ENCODE data around the gene CENPQ.

Gene CENPQ

DNA sequence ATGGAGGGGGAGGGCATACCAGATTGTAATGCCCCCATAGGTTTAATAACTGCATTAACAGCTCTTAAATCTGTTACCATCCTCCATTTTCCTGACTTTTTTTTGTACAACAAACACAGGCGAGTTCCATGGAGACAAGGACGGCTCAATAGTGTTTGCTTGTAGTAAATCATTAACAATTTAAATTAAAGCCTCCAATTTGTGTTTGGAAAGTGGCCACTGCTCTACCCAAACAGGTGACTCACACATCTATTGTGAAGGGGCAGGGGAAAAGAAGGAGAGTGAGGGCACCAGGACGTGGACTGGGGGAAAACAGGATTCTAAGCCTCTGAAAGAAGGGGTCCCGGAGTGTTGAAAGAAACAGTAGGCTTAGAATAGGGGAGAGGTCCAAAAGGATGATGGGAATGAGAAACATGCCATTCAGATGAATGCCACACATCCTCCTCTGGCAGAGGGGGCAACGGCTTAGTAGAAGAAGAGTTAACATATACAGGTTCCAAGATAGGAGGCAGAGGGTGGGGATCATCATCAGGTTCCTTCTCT, 43.5 kb downstream of the CENPQ start:
- DNase-seq = no peak

DNA sequence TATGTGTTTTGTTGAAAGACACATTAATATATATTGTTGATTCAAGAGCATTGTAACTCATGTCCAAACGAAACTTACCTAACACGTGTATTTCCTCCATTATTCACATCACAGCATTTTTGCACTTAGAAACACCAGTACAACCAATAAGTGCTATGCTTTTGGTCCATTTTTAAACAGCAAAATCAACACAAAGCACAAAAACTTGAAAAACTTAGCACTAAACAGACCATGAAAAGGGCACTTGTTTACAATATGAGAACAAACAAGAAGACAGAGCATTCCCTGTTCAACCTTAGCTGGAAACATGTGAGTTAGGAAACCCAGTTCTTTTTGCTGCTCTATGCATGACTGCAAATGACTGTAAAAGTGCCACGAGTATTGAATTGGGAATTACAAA, 46.2 kb downstream of the CENPQ start:
- no peak for DNase-seq

DNA sequence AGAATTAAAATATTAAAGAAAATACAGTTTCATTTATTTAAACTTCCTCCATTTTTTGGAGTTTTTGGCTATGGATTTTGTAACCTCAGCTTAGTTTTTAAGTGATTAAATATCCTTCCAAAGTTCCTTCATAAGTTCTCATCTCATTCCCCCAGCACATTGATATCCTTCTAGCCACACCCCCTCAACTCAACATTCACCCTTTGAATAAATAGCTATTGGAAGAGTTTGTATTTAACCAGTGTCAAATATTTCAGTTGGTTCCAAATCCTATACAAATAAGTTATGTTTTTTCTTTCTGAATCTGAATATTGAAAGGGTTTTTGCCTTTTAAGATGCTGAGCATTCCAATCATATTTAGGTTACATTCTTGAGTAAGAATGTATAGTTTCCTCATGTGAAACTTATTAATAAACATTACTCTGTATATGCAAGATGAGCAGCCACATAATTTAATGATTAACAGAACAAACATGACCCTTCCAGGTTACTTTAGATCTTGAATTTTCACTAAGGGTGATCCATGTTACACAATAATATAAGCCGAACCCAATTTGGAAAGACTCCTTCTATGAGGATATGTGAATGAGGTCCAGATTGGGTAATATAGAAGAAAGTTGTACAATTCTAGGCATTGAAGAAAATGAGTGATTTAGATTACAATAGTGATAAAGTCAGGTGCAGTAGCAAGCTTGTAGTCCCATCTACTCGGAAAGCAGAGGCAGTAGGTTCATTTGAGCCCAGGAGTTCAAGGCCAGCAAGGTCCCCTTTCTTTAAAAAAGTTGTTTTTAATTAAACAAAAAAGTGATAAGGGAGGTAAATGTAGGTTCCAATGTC, 50.2 kb downstream of the CENPQ start:
- DNase-seq = no peak

DNA sequence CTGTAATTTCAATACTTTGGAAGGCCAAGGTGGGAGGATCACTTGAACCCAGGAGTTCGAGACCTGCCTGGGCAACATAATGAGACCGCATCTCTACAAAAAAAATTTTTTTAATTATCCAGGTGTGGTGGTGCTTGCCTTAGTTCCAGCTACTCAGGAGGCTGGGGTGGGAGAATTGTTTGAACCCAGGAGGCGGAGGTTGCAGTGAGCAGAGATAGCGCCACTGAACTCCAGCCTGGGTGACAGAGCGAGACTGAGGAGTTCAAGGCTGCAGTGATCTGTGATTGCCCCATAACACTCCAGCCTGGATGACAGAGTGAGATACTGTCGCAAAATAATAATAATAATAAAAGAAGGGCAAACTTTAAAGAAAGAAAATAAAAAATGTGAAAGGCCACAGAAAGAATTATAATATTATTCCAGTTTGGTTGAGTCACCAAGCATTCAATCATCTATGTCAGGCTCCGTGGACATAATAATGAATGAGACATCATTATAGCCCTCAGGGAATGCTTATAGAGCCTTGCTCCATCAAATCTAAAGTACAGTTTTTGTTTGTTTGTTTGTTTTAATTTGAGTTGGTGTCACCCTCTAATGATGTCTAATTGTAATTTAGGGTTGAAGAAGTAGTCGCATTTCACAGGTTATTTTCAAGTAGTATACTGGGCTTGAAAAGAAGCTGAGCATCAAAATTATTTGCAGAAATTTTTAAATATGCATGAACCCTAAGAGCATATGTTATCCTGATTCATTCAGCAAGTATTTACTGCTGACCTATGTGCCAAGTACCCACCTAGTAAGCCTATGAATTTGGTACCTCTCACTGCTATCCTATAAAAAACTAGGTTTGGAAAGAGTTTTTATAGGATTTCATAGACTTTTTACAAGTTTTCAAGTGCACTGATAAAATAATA, 51.7 kb downstream of the CENPQ start:
- no peak for DNase-seq

DNA sequence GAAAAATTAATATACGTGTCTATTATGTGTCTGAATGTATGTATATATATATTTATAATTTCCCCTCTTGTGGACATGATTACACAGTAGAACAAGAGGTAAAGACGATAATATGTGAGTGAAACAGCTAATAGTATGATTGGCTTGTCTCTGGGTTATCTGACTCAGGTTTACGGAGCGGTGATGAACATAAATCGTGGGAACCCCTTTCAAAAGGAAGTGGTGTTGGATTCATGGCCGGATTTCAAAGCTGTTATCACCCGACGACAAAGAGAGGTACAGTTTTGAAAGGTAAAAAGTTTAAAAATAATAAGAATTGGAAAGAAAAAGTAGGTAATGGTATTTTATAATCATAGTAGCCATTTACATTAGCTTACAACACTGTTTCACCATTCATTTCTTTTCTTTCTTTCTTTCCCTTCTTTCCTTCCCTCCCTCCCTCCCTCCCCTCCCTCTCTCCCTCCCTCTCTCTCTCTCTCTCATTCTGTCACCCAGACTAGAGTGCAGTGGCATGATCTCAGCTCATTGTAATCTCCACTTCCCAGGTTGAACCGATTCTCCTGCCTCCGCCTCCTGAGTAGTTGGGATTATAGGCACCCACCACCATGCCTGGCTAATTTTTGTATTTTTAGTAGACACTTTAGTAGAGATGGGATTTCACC, 52.4 kb downstream of the CENPQ start:
- no peak for DNase-seq

DNA sequence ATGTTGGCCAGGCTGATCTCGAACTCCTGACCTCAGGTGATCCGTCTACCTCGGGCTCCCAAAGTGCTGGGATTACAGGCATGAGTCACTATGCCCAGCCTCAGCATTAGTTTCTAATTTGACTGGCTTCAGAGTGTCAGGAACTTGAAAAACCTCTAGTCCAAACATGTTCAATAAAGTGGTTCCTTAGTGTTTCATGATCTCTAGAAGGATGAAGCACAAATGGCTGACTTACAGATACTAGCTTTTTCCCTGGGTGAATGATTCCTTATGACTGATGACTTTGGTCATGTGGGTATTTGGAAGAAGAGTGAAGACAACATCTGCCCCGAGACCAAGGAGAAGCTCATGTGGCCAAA, 53.0 kb downstream of the CENPQ start:
- no peak for DNase-seq

DNA sequence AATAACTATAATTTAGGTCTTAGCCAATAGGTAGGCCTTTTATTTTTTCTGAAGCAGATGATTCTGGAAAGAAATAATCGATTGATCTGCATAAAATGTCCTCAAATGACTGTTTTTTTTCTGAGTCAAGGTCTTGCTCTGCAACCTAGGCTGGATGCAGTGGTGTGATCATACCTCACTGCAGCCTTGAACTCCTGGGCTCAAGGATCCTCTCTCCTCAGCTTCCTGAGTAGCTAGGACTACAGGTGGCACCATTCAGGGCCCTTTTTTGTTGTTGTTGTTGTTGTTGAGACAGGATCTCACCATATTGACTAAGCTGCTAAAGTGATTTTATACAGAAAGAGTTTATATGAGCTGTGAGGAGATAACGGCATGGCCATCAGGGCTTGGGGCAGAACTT, 54.7 kb downstream of the CENPQ start:
- no peak for DNase-seq

DNA sequence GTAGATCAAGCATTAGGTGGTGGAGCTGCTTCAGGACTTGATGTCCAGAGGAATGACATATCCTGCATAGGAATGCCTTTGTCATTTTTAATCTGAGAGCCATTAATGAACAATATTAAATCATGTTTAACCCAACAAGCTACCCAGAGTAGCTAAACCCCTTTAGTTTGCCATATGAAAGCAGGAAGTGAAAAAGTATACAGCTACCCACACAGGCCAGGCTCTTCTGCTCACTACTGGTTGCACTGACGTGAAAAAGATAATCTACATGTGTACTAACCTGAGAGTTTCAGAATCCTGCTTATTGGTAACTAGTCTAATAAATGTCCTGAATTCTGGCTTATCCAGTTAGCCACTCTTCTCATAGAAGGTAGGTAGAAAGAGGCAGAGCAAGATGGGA, 56.5 kb downstream of the CENPQ start:
- DNase-seq = no peak

DNA sequence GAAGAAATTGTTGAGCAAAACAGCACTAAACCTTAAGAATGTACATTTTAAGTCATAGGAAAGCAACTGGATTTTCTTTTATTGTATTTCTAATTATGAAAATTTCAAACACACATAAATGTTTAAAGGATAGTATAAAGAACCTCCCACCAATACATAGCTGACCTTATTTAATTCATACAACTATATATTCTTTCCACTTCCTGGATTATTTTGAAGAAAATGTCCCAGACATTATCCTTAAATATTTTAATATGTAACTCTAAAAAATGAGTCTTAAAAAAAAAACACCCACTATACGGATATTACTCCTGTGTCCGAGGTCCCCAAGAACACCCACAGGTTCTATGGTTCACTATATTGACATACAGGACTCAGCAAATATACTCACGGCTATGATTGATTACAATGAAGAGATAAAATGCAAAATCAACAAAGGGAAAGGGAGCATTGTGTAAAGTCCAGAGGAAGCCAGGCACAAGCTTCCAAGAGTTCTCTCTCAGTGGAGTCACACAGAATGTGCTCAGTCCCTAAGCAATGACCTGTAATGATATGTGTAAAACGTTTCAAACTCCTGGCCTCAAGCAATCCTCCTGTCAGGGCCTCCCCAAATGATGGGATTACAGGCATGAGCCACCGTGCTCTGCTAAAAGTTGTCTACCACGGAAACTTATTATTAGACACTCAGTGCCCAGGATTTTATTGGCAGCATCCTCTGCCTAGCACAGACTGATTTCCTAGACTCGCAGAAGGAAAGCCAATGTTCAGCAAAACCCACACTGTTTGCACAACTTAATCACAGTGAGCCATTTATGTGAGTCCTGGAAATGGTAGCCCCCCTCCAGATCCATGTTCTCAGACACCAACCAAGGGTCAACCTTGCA, 59.8 kb downstream of the CENPQ start:
- DNase-seq = no peak

DNA sequence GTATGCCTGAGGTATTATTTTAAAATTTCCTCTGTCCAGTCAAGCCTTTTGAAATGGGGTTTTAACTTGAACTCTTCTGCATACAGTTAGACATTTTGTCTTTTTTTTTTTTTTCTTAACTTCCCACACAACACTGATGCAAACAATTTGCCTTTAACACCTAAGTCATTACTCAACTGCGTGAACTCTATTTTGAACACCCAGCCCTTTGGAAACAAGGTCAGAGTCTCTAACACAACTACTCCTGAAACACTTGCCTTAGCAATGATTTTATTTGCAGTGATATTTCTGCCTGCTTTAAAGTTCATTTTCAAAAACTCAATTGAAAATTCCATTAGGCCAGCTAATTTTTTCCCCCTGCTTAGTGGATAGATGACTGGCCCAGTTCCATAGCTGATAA, 60.7 kb downstream of the CENPQ start:
- no peak for DNase-seq

DNA sequence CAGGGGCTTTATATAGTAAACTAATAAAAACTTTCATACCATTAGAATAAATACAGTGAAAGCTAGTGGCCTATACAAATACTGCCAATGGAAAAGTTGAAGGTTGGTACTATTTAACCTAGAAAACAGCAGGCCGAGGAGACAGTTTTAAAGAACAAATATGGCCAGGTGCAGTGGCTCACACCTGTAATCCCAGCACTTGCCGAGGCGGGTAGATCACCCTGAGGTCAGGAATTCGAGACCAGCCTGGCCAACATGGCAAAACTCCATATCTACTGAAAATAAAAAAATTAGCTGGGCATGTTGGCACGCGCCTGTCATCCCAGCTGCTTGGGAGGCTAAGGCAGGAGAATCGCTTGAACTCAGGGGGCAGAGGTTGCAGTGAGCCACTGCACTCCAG, 61.4 kb downstream of the CENPQ start:
- DNase-seq = no peak

DNA sequence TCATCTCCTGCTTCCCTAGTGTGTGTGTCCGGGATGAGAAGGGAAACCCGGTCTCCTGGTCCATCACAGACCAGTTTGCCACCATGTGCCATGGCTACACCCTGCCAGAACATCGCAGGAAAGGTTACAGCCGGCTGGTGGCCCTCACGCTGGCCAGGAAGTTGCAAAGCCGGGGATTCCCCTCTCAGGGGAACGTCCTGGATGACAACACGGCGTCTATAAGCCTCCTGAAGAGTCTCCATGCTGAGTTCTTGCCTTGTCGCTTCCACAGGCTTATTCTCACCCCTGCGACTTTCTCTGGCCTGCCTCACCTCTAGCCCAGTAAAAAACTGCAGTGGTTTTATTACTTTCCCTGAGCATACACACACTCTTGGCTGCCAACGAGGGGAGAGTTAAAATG, 63.4 kb downstream of the CENPQ start:
- DNase-seq = no peak

DNA sequence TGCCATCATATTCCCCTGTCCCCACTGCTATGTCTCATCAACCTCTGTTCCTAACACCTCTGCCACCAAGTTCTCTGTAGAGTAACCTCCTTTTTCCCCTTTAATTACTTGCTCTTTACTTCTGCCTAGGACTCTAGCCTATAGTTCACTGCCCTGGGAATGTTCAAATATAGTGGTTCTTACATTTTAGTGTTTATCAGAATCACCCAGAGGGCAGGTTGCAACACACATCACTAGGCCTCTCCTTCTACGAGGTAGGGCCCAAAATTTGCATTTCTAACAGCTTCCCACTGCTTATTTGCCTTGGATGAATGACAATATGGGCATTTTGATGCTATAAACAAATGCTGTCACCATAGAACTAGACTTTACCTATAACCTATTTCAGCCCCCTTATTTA, 64.2 kb downstream of the CENPQ start:
- no peak for DNase-seq

DNA sequence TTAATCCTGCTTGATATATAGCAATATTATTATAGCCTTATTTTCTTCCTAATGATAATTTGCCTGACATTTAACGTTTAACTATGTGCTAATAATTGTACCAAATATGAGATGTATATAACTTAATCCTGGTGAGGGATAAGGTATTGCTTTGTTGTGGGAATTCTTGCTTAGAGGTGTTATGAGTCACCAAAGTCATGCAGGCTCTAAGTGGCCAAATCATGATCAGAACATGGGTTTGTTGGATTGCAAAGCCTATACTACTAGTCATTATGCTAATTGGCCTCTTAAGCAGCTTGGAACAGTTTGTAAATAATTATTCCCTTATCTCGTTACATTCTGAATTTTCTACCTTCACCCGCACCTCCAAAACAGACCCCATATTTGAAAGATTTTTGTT, 65.4 kb downstream of the CENPQ start:
- no peak for DNase-seq

DNA sequence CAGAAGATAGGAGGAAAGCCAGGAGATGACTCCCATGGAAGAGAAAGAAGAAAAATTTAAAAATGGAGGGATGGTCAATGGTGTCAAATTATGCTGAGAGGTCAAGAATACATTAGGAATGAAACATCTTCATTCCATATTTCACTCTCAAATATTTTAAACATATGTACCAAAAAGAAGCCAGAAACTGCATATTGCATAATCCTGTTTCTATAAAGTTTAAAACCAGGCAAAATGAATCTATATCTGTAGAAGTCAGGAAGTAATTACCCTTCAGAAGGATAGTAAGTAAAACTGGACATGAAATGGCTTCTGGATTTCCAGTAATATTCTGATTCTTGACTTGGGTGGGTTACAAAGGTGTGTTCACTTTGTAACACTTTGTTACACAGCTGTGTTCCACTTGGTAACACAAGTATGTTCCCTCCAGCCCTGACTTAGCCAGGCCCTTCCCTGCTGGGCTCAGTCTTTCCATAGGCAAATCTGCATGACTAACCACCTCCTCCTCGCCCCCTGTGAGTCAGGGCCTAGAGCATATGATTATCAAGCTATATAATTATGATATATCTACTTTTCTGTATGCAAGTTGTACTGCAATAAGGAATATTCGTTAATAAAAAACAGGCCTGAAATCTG, 67.1 kb downstream of the CENPQ start:
- no peak for DNase-seq

DNA sequence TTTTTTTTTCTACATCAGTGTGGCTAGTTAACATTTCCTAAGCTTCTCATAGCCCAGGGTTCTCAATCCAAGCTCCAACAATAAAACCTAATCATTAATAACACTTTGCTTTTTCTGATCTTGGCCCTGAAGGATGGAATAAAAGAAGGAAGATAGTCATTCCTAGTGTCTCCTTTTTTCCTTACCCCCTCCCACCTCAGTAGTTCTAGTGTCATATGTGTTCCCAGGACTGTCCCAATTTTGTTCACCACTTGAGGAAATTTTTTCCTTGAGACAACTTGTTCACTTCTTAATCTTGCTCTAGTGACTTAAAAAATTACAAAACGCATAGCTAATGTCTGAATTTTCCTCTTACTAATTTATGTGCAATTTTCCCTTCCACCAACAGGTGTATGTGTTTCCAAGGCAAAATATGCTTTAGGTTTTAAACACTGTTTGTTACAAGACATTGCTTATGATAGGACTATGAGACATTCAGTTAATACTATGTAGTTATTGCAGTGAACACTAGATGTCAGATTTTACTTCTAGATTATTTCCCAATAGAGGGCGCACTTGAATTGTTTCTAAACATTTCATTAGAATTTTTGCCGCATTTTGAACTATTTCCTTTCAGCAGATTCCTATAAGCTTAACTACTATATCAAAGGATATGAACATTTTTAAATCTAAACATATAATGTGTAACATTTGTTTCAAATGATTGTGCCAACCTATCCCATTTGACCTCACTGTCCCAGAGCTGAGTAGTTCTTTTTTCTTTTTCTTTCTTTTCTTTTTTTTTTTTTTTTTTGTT, 68.8 kb downstream of the CENPQ start:
- no peak for DNase-seq

DNA sequence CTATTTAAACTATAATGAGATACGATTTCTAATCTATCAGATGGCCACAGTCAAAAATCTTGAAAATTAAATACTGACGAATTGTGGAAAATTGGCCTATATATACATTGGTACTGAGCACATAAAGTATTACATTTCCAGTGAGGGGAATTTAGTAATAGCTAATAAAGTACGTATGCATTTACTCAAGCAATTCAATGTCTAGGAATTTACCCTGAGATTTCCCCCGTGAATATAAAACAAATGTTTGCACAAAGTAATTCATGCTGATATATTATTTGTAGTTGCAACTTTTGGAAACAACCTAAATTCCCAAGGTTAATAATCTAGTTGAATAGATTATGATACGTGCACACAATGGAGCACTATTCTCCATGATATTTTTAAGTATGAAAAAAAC, 72.6 kb downstream of the CENPQ start:
- no peak for DNase-seq

DNA sequence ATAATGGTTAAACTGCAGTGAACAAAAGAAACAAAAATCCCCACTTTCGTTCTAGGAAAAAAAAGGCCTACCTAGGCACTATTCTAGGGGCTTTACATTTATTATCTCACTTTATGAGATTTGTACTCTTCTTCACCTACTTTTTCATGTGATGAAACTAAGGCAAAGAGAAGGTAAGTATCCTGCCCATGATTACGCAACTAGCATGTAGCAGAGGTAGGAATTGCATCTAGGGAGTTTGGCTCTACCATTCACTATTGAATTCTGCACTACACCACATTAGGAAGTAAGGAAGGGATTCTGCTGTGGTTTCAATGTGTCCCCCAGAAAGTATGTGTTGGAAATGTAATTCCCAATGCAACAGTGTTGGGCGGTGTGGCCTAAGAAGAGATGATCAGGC, 75.9 kb downstream of the CENPQ start:
- DNase-seq = no peak

DNA sequence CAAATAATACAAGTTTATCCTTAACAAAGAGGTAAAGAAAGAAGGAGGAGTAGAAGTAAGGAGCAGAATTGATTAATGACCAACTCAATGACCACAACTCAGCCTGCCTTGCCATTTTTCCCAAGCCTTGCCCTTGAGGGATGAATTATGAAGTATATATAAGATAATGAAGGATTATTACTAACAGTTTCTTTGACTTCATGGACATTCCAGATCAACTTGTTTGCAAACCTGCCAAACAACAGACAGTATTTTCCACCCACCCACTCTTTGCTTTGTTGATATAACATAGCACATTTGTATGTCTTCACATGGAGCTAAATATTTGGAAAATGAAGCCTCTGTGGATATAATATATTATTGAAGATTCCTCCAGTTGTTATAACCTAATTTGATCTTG, 77.4 kb downstream of the CENPQ start:
- no peak for DNase-seq

DNA sequence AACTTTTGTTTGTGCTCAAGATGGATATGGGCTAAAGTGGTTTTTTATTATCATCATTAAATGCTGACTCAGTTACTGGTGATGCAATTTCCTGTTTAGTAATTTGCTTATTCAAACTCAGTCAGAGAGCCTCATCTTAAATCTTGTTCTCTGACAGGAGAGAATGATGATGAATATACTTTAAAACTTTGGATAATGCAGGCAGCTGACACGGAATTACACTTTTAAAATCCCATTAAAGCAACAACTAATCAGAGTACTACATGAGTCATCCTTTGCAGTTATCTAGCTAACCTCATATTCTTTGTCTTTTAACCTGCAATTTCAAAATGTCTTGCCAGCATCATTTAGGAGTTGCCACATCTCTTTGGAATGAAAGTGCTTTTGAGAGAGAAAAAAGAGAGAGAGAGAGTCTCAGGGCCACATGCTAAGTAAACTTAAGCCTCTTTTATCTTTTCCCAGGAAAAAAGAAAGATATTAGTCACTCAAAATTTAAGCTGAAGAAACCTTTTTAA, 78.1 kb downstream of the CENPQ start:
- DNase-seq = no peak

DNA sequence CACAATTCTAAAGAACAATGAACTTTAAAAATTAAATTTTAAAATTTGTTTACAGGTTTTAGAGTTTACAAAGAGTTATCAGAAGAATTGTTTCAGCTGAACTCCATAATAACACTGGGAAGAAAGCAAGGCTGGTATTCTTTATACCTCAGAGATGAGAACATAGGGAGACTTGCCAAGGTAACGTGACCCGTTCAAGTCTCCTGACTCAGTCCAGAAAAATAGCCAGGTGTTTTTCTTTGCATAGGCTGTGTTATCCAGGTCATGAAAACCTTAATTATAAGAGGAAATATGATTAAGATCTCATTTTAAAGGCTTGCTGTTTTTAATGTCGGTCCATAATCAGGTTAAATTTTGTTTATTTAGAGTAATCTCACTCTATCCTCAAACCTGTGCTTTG, 78.8 kb downstream of the CENPQ start:
- no peak for DNase-seq
